Naive thymus-derived CD4-positive, alpha-beta T cell (primary cell): ENCODE data around the gene CLIP4. TPM values are rescaled to one million over a fixed set of nuclear protein-coding genes. Genes with fewer than 3 reads are reported as not detected.

Experiments
- ATAC-seq: fragments of 150-1000 bp; cut with Tn5 transposase; 2 replicates; pipeline ENCODE4 v1.10.0; 2021; ENCODE audit warnings: mild to moderate bottlenecking, moderate library complexity
- CTCF ChIA-PET: fragments of 350-600 bp; sonication (Branson Sonifier 250); formaldehyde crosslinking; loops from one replicate; lab custom pipeline; 2021; ENCODE audit warnings: antibody characterized with exemption; lab: Charles Lee
- POLR2A ChIA-PET: fragments of 350-600 bp; sonication (Branson Sonifier 250); formaldehyde crosslinking; loops from one replicate; lab custom pipeline; 2021; ENCODE audit warnings: antibody characterized with exemption, inconsistent platforms; lab: Charles Lee
- DNase-seq, 9 donors: peaks; one replicate each; pipeline versions ENCODE4 v3.0.0 to v3.0.0-alpha.2; 2020 to 2022; ENCODE audit warnings: mixed read lengths in 1 of 9
- H3K27ac ChIP-seq: one replicate; pipeline ENCODE4 v1.7.0; 2013; ENCODE audit warnings: mild to moderate bottlenecking, low read depth, low read length, moderate library complexity
- H3K27me3 ChIP-seq, 2 donors: one replicate each; pipeline ENCODE4 v1.7.0; 2013; ENCODE audit warnings: low read length in 2 of 2, mild to moderate bottlenecking in 2 of 2, moderate library complexity in 2 of 2; ENCODE audit not compliant: control insufficient read depth in 2 of 2, insufficient read depth in 2 of 2
- H3K36me3 ChIP-seq, 3 experiments: 1 replicate in 2 of 3; 2 replicates in 1 of 3; pipeline ENCODE4 v1.7.0; 2013; ENCODE audit warnings: low read length in 3 of 3, mild to moderate bottlenecking in 3 of 3, moderate library complexity in 1 of 3; ENCODE audit not compliant: insufficient read depth in 3 of 3, control insufficient read depth in 2 of 3
- H3K4me1 ChIP-seq, 2 donors: one replicate each; pipeline ENCODE4 v1.7.0; 2013; ENCODE audit warnings: low read length in 2 of 2, mild to moderate bottlenecking in 2 of 2, moderate library complexity in 1 of 2; ENCODE audit not compliant: control insufficient read depth in 2 of 2, insufficient read depth in 2 of 2
- H3K4me3 ChIP-seq: 2 replicates; pipeline ENCODE4 v1.7.0; 2013; ENCODE audit warnings: mild to moderate bottlenecking, low read length
- H3K9me3 ChIP-seq, 3 experiments: 1 replicate in 2 of 3; 2 replicates in 1 of 3; pipeline ENCODE4 v1.7.0; 2013; ENCODE audit warnings: low read length in 3 of 3; ENCODE audit not compliant: control insufficient read depth in 2 of 3
- H3K27ac Mint-ChIP-seq, 9 donors: one replicate each; pipeline ENCODE4 v1.8.0; 2020 to 2022; ENCODE audit warnings: mixed read lengths in 9 of 9, mild to moderate bottlenecking in 8 of 9, moderate library complexity in 5 of 9, inconsistent platforms in 2 of 9
- H3K27me3 Mint-ChIP-seq, 5 donors: one replicate each; pipeline ENCODE4 v1.8.0; 2021 to 2022; ENCODE audit warnings: mixed read lengths in 5 of 5, mild to moderate bottlenecking in 1 of 5
- H3K36me3 Mint-ChIP-seq, 5 donors: one replicate each; pipeline ENCODE4 v1.8.0; 2020 to 2022; ENCODE audit warnings: mixed read lengths in 5 of 5, mild to moderate bottlenecking in 3 of 5, inconsistent platforms in 1 of 5
- H3K4me1 Mint-ChIP-seq, 7 donors: one replicate each; pipeline ENCODE4 v1.8.0; 2020 to 2022; ENCODE audit warnings: mixed read lengths in 7 of 7, mild to moderate bottlenecking in 3 of 7, inconsistent platforms in 1 of 7
- H3K4me3 Mint-ChIP-seq, 10 donors: one replicate each; pipeline ENCODE4 v1.8.0; 2020 to 2022; ENCODE audit warnings: mild to moderate bottlenecking in 10 of 10, mixed read lengths in 10 of 10, moderate library complexity in 6 of 10, inconsistent platforms in 2 of 10
- H3K9me3 Mint-ChIP-seq, 11 donors: one replicate each; pipeline ENCODE4 v1.8.0; 2020 to 2022; ENCODE audit warnings: mixed read lengths in 11 of 11, mild to moderate bottlenecking in 4 of 11, inconsistent platforms in 1 of 11, moderate library complexity in 1 of 11
- intact Hi-C, 2 donors: fragments of 100-400 bp; cut with micrococcal nuclease; formaldehyde crosslinking; loops; one replicate each; pipeline ENCODE4 v1.15.1; 2023
- polyA plus RNA-seq, 2 donors: library from polyadenylated mRNA; unstranded; fragments of 300-500 nt; fragmentation: Illumina TruSeq; gene quantifications; one replicate each; pipeline ENCODE4 v1.2.3, GENCODE V29; 2021
- total RNA-seq, 6 experiments: library from RNA in 5 of 6; stranded (reverse) in 5 of 6; gene quantifications; 1 replicate in 5 of 6; 2 replicates in 1 of 6; pipeline ENCODE4 v1.2.3 and lab custom pipeline; 2021 to 2026

Gene CLIP4
- total and polyA plus RNA-seq, 7 experiments from 2014 or later, result 17.2 to 57.7 (median 45.1) TPM

- ATAC-seq (no peak), DNase-seq (no peak)
- intact Hi-C loops, result no loop called here
- ChIA-PET POLR2A (no interaction called here), CTCF (no interaction called here)
- Histone ChIP-seq H3K27ac (no peak overlapping the region), H3K4me1 (no peaks in the 10 kb centered on the region), H3K36me3 (no peaks in the 10 kb centered on the region), H3K9me3 (no peaks in the 10 kb centered on the region), H3K27me3 (no peaks in the 10 kb centered on the region), H3K4me3 (no peak overlapping the region)
- H3K4me3 Mint-ChIP-seq, result no peak overlapping the region
- H3K27me3 Mint-ChIP-seq, result peaks cover 0 to 24% (median 5%) of the 10 kb centered on the region in 5 donors
- H3K27ac Mint-ChIP-seq, result no peak overlapping the region
- peaks cover 0 to 1% (median 0%) of the 10 kb centered on the region in 11 donors for H3K9me3 Mint-ChIP-seq
- peaks cover 0 to 7% (median 0%) of the 10 kb centered on the region in 5 donors for H3K36me3 Mint-ChIP-seq
- peaks cover 0 to 2% (median 0%) of the 10 kb centered on the region in 7 donors for H3K4me1 Mint-ChIP-seq
Measured at GRCh38 chr2:29223257-29223656, 108.0 kb downstream of the CLIP4 start.

GRCh38 chr2:29223851-29224692 lies 108.9 kb downstream of the CLIP4 start:
- H3K4me3 Mint-ChIP-seq, result no peak overlapping the region
- DNase-seq, result no peak
- CTCF ChIA-PET, result no interaction called here
- no peaks in the 10 kb centered on the region for H3K4me1 ChIP-seq
- H3K27ac ChIP-seq, result no peak overlapping the region
- H3K4me1 Mint-ChIP-seq, result peaks cover 0 to 2% (median 0%) of the 10 kb centered on the region in 7 donors
- peaks cover 0 to 25% (median 5%) of the 10 kb centered on the region in 5 donors for H3K27me3 Mint-ChIP-seq
- no peaks in the 10 kb centered on the region for H3K9me3 ChIP-seq
- intact Hi-C loops, result no loop called here
- POLR2A ChIA-PET, result interaction anchor here (0.8 kb wide), 1 partner anchor 14 kb away, joined by 3 read pairs; no protein-coding TSS in a partner anchor
- H3K9me3 Mint-ChIP-seq, result peaks cover 0 to 1% (median 0%) of the 10 kb centered on the region in 11 donors
- peaks cover 0 to 7% (median 0%) of the 10 kb centered on the region in 5 donors for H3K36me3 Mint-ChIP-seq
- peak; percentile 20 for ATAC-seq
- no peak overlapping the region for H3K4me3 ChIP-seq
- H3K27ac Mint-ChIP-seq, result no peak overlapping the region
- no peaks in the 10 kb centered on the region for H3K27me3 ChIP-seq
- no peaks in the 10 kb centered on the region for H3K36me3 ChIP-seq

- H3K4me1 ChIP-seq, result no peaks in the 10 kb centered on the region
- H3K27me3 ChIP-seq, result no peaks in the 10 kb centered on the region
- peaks cover 0 to 2% (median 0%) of the 10 kb centered on the region in 7 donors for H3K4me1 Mint-ChIP-seq
- DNase-seq, result no peak
- peaks cover 0 to 1% (median 0%) of the 10 kb centered on the region in 11 donors for H3K9me3 Mint-ChIP-seq
- H3K27ac ChIP-seq, result no peak overlapping the region
- ChIA-PET CTCF (no interaction called here), POLR2A (interaction anchor here (0.8 kb wide), 1 partner anchor 15 kb away, joined by 3 read pairs; no protein-coding TSS in a partner anchor)
- H3K36me3 Mint-ChIP-seq, result peaks cover 0 to 7% (median 0%) of the 10 kb centered on the region in 5 donors
- intact Hi-C loops, result no loop called here
- H3K27me3 Mint-ChIP-seq, result peaks cover 0 to 25% (median 5%) of the 10 kb centered on the region in 5 donors
- ATAC-seq, result no peak
- H3K9me3 ChIP-seq, result no peaks in the 10 kb centered on the region
- no peak overlapping the region for H3K27ac Mint-ChIP-seq
- no peak overlapping the region for H3K4me3 Mint-ChIP-seq
- H3K36me3 ChIP-seq, result no peaks in the 10 kb centered on the region
- no peak overlapping the region for H3K4me3 ChIP-seq
Measured at GRCh38 chr2:29224693-29225551, 109.7 kb downstream of the CLIP4 start.

GRCh38 chr2:29225814-29226213 lies 110.6 kb downstream of the CLIP4 start:
- Histone ChIP-seq H3K4me3 (no peak overlapping the region), H3K36me3 (no peaks in the 10 kb centered on the region), H3K27me3 (no peaks in the 10 kb centered on the region), H3K27ac (no peak overlapping the region), H3K9me3 (no peaks in the 10 kb centered on the region), H3K4me1 (no peaks in the 10 kb centered on the region)
- peaks cover 0 to 25% (median 5%) of the 10 kb centered on the region in 5 donors for H3K27me3 Mint-ChIP-seq
- H3K36me3 Mint-ChIP-seq, result no peaks in the 10 kb centered on the region
- no peak overlapping the region for H3K4me3 Mint-ChIP-seq
- intact Hi-C loops, result no loop called here
- ChIA-PET POLR2A (no interaction called here), CTCF (no interaction called here)
- H3K4me1 Mint-ChIP-seq, result peaks cover 0 to 2% (median 0%) of the 10 kb centered on the region in 7 donors
- DNase-seq (no peak), ATAC-seq (no peak)
- H3K9me3 Mint-ChIP-seq, result peaks cover 0 to 1% (median 0%) of the 10 kb centered on the region in 11 donors
- peak overlapping the region in 1 of 9 donors; percentile 7 for H3K27ac Mint-ChIP-seq

- Histone ChIP-seq H3K27me3 (no peaks in the 10 kb centered on the region), H3K36me3 (no peaks in the 10 kb centered on the region), H3K27ac (no peak overlapping the region), H3K4me3 (no peak overlapping the region), H3K4me1 (no peaks in the 10 kb centered on the region), H3K9me3 (no peaks in the 10 kb centered on the region)
- H3K27me3 Mint-ChIP-seq, result peaks cover 0 to 25% (median 5%) of the 10 kb centered on the region in 5 donors
- H3K4me3 Mint-ChIP-seq, result no peak overlapping the region
- DNase-seq (no peak), ATAC-seq (no peak)
- peaks cover 0 to 1% (median 0%) of the 10 kb centered on the region in 11 donors for H3K9me3 Mint-ChIP-seq
- H3K4me1 Mint-ChIP-seq, result peaks cover 0 to 2% (median 0%) of the 10 kb centered on the region in 7 donors
- intact Hi-C loops, result no loop called here
- ChIA-PET CTCF (no interaction called here), POLR2A (no interaction called here)
- H3K36me3 Mint-ChIP-seq, result no peaks in the 10 kb centered on the region
- H3K27ac Mint-ChIP-seq, result no peak overlapping the region
Measured at GRCh38 chr2:29226375-29226774, 111.2 kb downstream of the CLIP4 start.

GRCh38 chr2:29226808-29227207 lies 111.6 kb downstream of the CLIP4 start:
- H3K4me1 Mint-ChIP-seq, result peaks cover 0 to under 1% (median 0%) of the 10 kb centered on the region in 7 donors
- H3K36me3 Mint-ChIP-seq, result no peaks in the 10 kb centered on the region
- intact Hi-C loops, result no loop called here
- Histone ChIP-seq H3K27ac (no peak overlapping the region), H3K4me3 (no peak overlapping the region), H3K4me1 (no peaks in the 10 kb centered on the region), H3K9me3 (no peaks in the 10 kb centered on the region), H3K27me3 (no peaks in the 10 kb centered on the region), H3K36me3 (no peaks in the 10 kb centered on the region)
- ATAC-seq (no peak), DNase-seq (no peak)
- H3K27ac Mint-ChIP-seq, result no peak overlapping the region
- CTCF ChIA-PET, result no interaction called here
- H3K9me3 Mint-ChIP-seq, result peaks cover 0 to 1% (median 0%) of the 10 kb centered on the region in 11 donors
- peaks cover 0 to 25% (median 5%) of the 10 kb centered on the region in 5 donors for H3K27me3 Mint-ChIP-seq
- POLR2A ChIA-PET, result no interaction called here
- H3K4me3 Mint-ChIP-seq, result no peak overlapping the region
